GM23338 (cell line): ENCODE data around the gene CPSF7. TPM values are rescaled to one million over a fixed set of nuclear protein-coding genes. Genes with fewer than 3 reads are reported as not detected.

Source experiments
- ATAC-seq: fragments of 200-7000 bp; cut with Tn5 transposase; 3 replicates; pipeline ENCODE4 v1.9.1; 2020
- DNase-seq: peaks from one replicate; pipeline ENCODE4 v3.0.0-alpha.2; 2015; ENCODE audit warnings: low spot score
- H2AFZ ChIP-seq: fragments of 200-600 bp; sonication (generic); 2 replicates; pipeline ENCODE4 v1.8.0; 2016; ENCODE audit warnings: antibody characterized with exemption, mild to moderate bottlenecking, moderate library complexity
- H3F3A ChIP-seq: fragments of 200-600 bp; sonication (generic); replicated peaks from 2 replicates; pipeline ENCODE4 v1.8.0; 2017; ENCODE audit warnings: antibody characterized with exemption, mixed run types, low read depth
- H3K27ac ChIP-seq: fragments of 200-600 bp; sonication (generic); 2 replicates; pipeline ENCODE4 v1.6.1; 2016; ENCODE audit warnings: low read depth
- H3K27me3 ChIP-seq: fragments of 200-600 bp; sonication (generic); 2 replicates; pipeline ENCODE4 v1.8.0; 2016; ENCODE audit warnings: mild to moderate bottlenecking, mixed run types, moderate library complexity; ENCODE audit not compliant: insufficient read depth
- H3K36me3 ChIP-seq: fragments of 200-600 bp; sonication (generic); 2 replicates; pipeline ENCODE4 v1.8.0; 2016; ENCODE audit warnings: mild to moderate bottlenecking; ENCODE audit not compliant: insufficient read depth
- H3K4me1 ChIP-seq: fragments of 200-600 bp; sonication (generic); 2 replicates; pipeline ENCODE4 v1.8.0; 2016; ENCODE audit warnings: mild to moderate bottlenecking, moderate library complexity; ENCODE audit not compliant: insufficient read depth
- H3K4me2 ChIP-seq: fragments of 200-600 bp; sonication (generic); 2 replicates; pipeline ENCODE4 v1.7.1; 2017; ENCODE audit warnings: mixed run types
- H3K4me3 ChIP-seq: fragments of 200-600 bp; sonication (generic); 2 replicates; pipeline ENCODE4 v1.6.1; 2016; ENCODE audit warnings: mixed run types
- H3K79me2 ChIP-seq: fragments of 200-600 bp; sonication (generic); replicated peaks from 2 replicates; pipeline ENCODE4 v1.8.0; 2017; ENCODE audit warnings: mild to moderate bottlenecking; ENCODE audit not compliant: insufficient read depth
- H3K9me2 ChIP-seq: fragments of 200-600 bp; sonication (generic); 2 replicates; pipeline ENCODE4 v1.8.0; 2017; ENCODE audit not compliant: insufficient read depth
- H4K20me1 ChIP-seq: fragments of 200-600 bp; sonication (generic); replicated peaks from 2 replicates; pipeline ENCODE4 v1.8.0; 2017; ENCODE audit warnings: mild to moderate bottlenecking; ENCODE audit not compliant: insufficient read depth
- H3K27ac Mint-ChIP-seq: 2 replicates; pipeline ENCODE4 v1.8.0; 2020; ENCODE audit warnings: inconsistent platforms, mild to moderate bottlenecking, moderate library complexity, mixed read lengths
- H3K27me3 Mint-ChIP-seq: 3 replicates; pipeline ENCODE4 v1.8.0; 2022; ENCODE audit warnings: low read depth, mild to moderate bottlenecking, moderate library complexity, mixed read lengths, inconsistent platforms; ENCODE audit not compliant: insufficient read depth, poor library complexity
- H3K36me3 Mint-ChIP-seq: 3 replicates; pipeline ENCODE4 v1.8.0; 2021; ENCODE audit warnings: low read depth, mild to moderate bottlenecking, inconsistent platforms, moderate library complexity, mixed read lengths
- H3K4me1 Mint-ChIP-seq: 3 replicates; pipeline ENCODE4 v1.8.0; 2020; ENCODE audit warnings: mild to moderate bottlenecking, inconsistent platforms, mixed read lengths
- H3K4me3 Mint-ChIP-seq: 3 replicates; pipeline ENCODE4 v1.8.0; 2021; ENCODE audit warnings: moderate library complexity, mild to moderate bottlenecking, inconsistent platforms, mixed read lengths
- H3K9me3 Mint-ChIP-seq: 3 replicates; pipeline ENCODE4 v1.8.0; 2020; ENCODE audit warnings: moderate library complexity, mild to moderate bottlenecking, inconsistent platforms, mixed read lengths
- CREB1 ChIP-seq: fragments of 250-450 bp; sonication (Bioruptor Pico); IDR thresholded peaks from 2 replicates; pipeline ENCODE4 v1.5.0; 2020; ENCODE audit warnings: low read depth, mild to moderate bottlenecking, moderate library complexity
- EZH2 ChIP-seq: fragments of 200-600 bp; sonication (generic); IDR thresholded peaks from one replicate; pipeline ENCODE4 v1.8.0; 2017; ENCODE audit warnings: antibody characterized with exemption, mild to moderate bottlenecking, low read depth; ENCODE audit not compliant: unreplicated experiment
- EZH2phosphoT487 ChIP-seq: fragments of 200-600 bp; sonication (generic); IDR thresholded peaks from one replicate; pipeline ENCODE4 v1.8.1; 2018; ENCODE audit warnings: antibody characterized with exemption; ENCODE audit not compliant: unreplicated experiment
- JUNB ChIP-seq: IDR thresholded peaks from one replicate; pipeline ENCODE4 v1.6.1; 2016; ENCODE audit warnings: antibody characterized with exemption; ENCODE audit not compliant: unreplicated experiment
- NANOG ChIP-seq: IDR thresholded peaks from 2 replicates; pipeline ENCODE4 v1.6.1; 2016; ENCODE audit warnings: antibody characterized with exemption, borderline replicate concordance
- POLR2AphosphoS5 ChIP-seq: IDR thresholded peaks from 2 replicates; pipeline ENCODE4 v1.6.1; 2016; ENCODE audit warnings: antibody characterized with exemption, low read depth
- STAT1 ChIP-seq: IDR thresholded peaks from one replicate; pipeline ENCODE4 v1.6.1; 2016; ENCODE audit warnings: antibody characterized with exemption; ENCODE audit not compliant: unreplicated experiment
- ZNF114 ChIP-seq: fragments of 250-450 bp; sonication (Bioruptor Pico); IDR thresholded peaks from 2 replicates; pipeline ENCODE4 v1.5.0; 2020; ENCODE audit warnings: mild to moderate bottlenecking, moderate library complexity
- ZNF331 ChIP-seq: fragments of 250-450 bp; sonication (Bioruptor Pico); IDR thresholded peaks from 2 replicates; pipeline ENCODE4 v1.5.0; 2020; ENCODE audit warnings: low read depth, mild to moderate bottlenecking, moderate library complexity
- polyA plus RNA-seq: library from polyadenylated mRNA; unstranded; fragments of >200 nt; fragmentation: Nextera tagmentation; extraction: Ambion mirVana; gene quantifications from 2 replicates; pipeline ENCODE4 v1.2.1, GENCODE V29; 2016
- total RNA-seq: library from RNA; depleted of rRNA; stranded (reverse); fragments of >200 nt; shearing (Covaris generic); gene quantifications from 2 replicates; pipeline ENCODE4 v1.2.3, GENCODE V29; 2014
- TF ChIP-seq, protein P1 (sequence below): IDR thresholded peaks from one replicate; pipeline ENCODE4 v1.6.1; 2018; ENCODE audit warnings: antibody characterized with exemption; ENCODE audit not compliant: unreplicated experiment
- TF ChIP-seq, protein P2 (sequence below), 2 experiments: fragments of 200-600 bp in 1 of 2; sonication (generic) in 1 of 2; conservative IDR thresholded peaks; 2 replicates each; pipeline versions ENCODE4 v1.5.1 to v1.6.1; 2016 to 2017; ENCODE audit warnings: antibody characterized with exemption in 2 of 2, low read depth in 2 of 2, mild to moderate bottlenecking in 2 of 2, moderate library complexity in 1 of 2
- TF ChIP-seq, protein P3 (sequence below): IDR thresholded peaks from 2 replicates; pipeline ENCODE4 v1.6.1; 2016; ENCODE audit warnings: antibody characterized with exemption

Gene CPSF7
- total and polyA plus RNA-seq, 2 experiments from 2014 or later: 27.4 to 60.6 TPM

DNA sequence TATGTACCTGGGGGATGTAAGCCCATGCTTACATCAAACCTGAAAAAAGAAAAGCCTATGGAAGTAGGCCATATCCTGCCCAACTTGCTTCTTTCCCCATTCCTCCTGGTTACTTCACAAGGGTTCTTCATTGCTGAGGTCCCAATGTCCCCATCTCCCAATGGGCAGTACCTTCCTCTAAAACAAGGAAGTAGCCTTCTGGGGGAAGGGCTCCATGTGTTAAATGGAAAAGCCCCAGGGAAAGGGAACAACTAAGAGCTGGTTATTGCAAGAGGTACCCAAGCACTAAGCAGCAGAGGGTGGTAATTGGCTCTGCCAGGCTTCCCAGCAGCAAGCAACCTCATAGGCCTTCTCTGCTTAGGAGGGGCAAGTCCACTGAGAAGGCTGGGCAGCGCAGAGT lies 26.1 kb downstream of the CPSF7 start (continued):
- TF ChIP-seq, protein P1, sequence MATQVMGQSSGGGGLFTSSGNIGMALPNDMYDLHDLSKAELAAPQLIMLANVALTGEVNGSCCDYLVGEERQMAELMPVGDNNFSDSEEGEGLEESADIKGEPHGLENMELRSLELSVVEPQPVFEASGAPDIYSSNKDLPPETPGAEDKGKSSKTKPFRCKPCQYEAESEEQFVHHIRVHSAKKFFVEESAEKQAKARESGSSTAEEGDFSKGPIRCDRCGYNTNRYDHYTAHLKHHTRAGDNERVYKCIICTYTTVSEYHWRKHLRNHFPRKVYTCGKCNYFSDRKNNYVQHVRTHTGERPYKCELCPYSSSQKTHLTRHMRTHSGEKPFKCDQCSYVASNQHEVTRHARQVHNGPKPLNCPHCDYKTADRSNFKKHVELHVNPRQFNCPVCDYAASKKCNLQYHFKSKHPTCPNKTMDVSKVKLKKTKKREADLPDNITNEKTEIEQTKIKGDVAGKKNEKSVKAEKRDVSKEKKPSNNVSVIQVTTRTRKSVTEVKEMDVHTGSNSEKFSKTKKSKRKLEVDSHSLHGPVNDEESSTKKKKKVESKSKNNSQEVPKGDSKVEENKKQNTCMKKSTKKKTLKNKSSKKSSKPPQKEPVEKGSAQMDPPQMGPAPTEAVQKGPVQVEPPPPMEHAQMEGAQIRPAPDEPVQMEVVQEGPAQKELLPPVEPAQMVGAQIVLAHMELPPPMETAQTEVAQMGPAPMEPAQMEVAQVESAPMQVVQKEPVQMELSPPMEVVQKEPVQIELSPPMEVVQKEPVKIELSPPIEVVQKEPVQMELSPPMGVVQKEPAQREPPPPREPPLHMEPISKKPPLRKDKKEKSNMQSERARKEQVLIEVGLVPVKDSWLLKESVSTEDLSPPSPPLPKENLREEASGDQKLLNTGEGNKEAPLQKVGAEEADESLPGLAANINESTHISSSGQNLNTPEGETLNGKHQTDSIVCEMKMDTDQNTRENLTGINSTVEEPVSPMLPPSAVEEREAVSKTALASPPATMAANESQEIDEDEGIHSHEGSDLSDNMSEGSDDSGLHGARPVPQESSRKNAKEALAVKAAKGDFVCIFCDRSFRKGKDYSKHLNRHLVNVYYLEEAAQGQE: no peak
- TF ChIP-seq ZNF114 (no peak), EZH2phosphoT487 (no peak), STAT1 (no peak), ZNF331 (no peak), CREB1 (CRISPR knock-in tag) (no peak), JUNB (no peak)

DNA sequence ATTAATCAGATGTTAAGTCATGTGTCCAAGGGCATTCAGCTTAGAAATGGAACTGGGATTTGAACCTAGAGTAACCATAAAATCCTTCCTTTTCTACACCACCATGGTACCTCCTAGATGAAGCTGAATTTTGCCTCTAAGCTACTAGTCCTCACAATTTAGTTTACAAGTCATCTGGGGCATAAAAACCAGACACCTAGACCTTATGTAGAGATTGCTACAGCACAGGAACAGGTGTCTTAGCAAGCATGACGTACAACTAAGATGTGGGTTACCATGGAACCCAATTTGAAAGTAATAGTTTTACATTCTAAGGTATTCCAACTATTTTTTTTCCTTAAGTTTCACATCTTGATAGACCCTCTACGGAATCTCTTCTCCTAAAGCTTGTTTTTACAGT lies 28.2 kb downstream of the CPSF7 start:
- no peak overlapping the region for H3K4me3 ChIP-seq
- H3K27ac ChIP-seq: no peak overlapping the region
- no peak overlapping the region for H2AFZ ChIP-seq
- peaks cover 43% of the 10 kb centered on the region for H3K36me3 ChIP-seq
- H3K79me2 ChIP-seq: no peaks in the 10 kb centered on the region
- TF ChIP-seq STAT1: no peak
- no peak for TF ChIP-seq ZNF331
- TF ChIP-seq, protein P2, sequence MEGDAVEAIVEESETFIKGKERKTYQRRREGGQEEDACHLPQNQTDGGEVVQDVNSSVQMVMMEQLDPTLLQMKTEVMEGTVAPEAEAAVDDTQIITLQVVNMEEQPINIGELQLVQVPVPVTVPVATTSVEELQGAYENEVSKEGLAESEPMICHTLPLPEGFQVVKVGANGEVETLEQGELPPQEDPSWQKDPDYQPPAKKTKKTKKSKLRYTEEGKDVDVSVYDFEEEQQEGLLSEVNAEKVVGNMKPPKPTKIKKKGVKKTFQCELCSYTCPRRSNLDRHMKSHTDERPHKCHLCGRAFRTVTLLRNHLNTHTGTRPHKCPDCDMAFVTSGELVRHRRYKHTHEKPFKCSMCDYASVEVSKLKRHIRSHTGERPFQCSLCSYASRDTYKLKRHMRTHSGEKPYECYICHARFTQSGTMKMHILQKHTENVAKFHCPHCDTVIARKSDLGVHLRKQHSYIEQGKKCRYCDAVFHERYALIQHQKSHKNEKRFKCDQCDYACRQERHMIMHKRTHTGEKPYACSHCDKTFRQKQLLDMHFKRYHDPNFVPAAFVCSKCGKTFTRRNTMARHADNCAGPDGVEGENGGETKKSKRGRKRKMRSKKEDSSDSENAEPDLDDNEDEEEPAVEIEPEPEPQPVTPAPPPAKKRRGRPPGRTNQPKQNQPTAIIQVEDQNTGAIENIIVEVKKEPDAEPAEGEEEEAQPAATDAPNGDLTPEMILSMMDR (conservative IDR thresholded peaks at IDR 0.05; ENCODE audit: low read depth in 2 of 2): no peak
- TF ChIP-seq POLR2AphosphoS5: no peak; the same call in 1 of the 2 replicates
- no peak for TF ChIP-seq ZNF114
- no peak for TF ChIP-seq JUNB
- TF ChIP-seq, protein P3, sequence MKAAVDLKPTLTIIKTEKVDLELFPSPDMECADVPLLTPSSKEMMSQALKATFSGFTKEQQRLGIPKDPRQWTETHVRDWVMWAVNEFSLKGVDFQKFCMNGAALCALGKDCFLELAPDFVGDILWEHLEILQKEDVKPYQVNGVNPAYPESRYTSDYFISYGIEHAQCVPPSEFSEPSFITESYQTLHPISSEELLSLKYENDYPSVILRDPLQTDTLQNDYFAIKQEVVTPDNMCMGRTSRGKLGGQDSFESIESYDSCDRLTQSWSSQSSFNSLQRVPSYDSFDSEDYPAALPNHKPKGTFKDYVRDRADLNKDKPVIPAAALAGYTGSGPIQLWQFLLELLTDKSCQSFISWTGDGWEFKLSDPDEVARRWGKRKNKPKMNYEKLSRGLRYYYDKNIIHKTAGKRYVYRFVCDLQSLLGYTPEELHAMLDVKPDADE: no peak
- TF ChIP-seq EZH2: no peak
- TF ChIP-seq NANOG: no peak
- H3K9me2 ChIP-seq: no peaks in the 10 kb centered on the region
- Mint-ChIP-seq H3K27me3 (peaks cover 2% of the 10 kb centered on the region), H3K4me1 (no peaks in the 10 kb centered on the region), H3K9me3 (no peaks in the 10 kb centered on the region; the same call in 2 of the 3 replicates), H3K36me3 (peaks cover 59% of the 10 kb centered on the region), H3K27ac (no peak overlapping the region), H3K4me3 (no peak overlapping the region)
- ATAC-seq (no peak), DNase-seq (no peak)
- no peaks in the 10 kb centered on the region for H3K27me3 ChIP-seq
- H3K4me2 ChIP-seq: no peak overlapping the region
- peaks cover 15% of the 10 kb centered on the region for H4K20me1 ChIP-seq
- no peaks in the 10 kb centered on the region for H3K4me1 ChIP-seq
- peaks cover 27% of the 10 kb centered on the region for H3F3A ChIP-seq
